ENCODE results near the gene CC2D2A.

The CC2D2A gene

GRCh38 chr4:15495621-15496020, 25.9 kb downstream of the CC2D2A start:
- H3K79me1 ChIP-seq (replicated peaks; ENCODE audit: low read length, poor library complexity, severe bottlenecking) = peaks cover 17% of the 10 kb centered on the region
- peaks cover 4 to 9% of the 10 kb centered on the region in 2 experiments for H3K36me3 ChIP-seq (ENCODE audit: control insufficient read depth in 1 of 2, insufficient read depth in 2 of 2, low read depth in 1 of 2, low read length in 2 of 2)
- H3K14ac ChIP-seq (ENCODE audit: low read length in 2 of 2) = no peak overlapping the region
- no peak for DNase-seq
- no peak overlapping the region for H3K18ac ChIP-seq (ENCODE audit: low read depth in 1 of 2, low read length in 2 of 2)
- no peak overlapping the region for H2BK5ac ChIP-seq (ENCODE audit: low read depth, low read length, poor library complexity, severe bottlenecking)
- no peaks in the 10 kb centered on the region for H3K27me3 ChIP-seq (ENCODE audit: control insufficient read depth in 1 of 2, insufficient read depth in 1 of 2, low read length in 2 of 2)
- H4K91ac ChIP-seq (ENCODE audit: low read length) = no peak overlapping the region
- H3K27ac ChIP-seq (ENCODE audit: low read length, poor library complexity, severe bottlenecking) = no peak overlapping the region
- no peak overlapping the region for H3K4me2 ChIP-seq (ENCODE audit: low read length, poor library complexity, severe bottlenecking)
- no peak overlapping the region for H3K4me3 ChIP-seq (ENCODE audit: insufficient read depth in 1 of 2, low read depth in 1 of 2, low read length in 2 of 2)
- H3K4ac ChIP-seq (ENCODE audit: low read depth in 1 of 2, low read length in 2 of 2) = no peak overlapping the region
- H2BK12ac ChIP-seq (ENCODE audit: low read length in 2 of 2) = no peak overlapping the region
- H2AFZ ChIP-seq (ENCODE audit: low read depth, low read length) = no peak overlapping the region
- peaks cover 2% of the 10 kb centered on the region for H3K4me1 ChIP-seq (ENCODE audit: control insufficient read depth, insufficient read depth, low read depth, low read length)
- no peak overlapping the region for H3K9ac ChIP-seq (ENCODE audit: low read length)
- no CpG with 5 or more reads among the region's 1 CpG for WGBS
- H3K9me3 ChIP-seq (ENCODE audit: control insufficient read depth, low read length) = peaks cover 4% of the 10 kb centered on the region
- H2BK15ac ChIP-seq (ENCODE audit: low read depth, poor library complexity, severe bottlenecking) = no peak overlapping the region
- no peak overlapping the region for H2AK5ac ChIP-seq (ENCODE audit: low read length, severe bottlenecking)
- no peak overlapping the region for H2BK120ac ChIP-seq (ENCODE audit: low read depth, low read length)
- H4K8ac ChIP-seq (ENCODE audit: low read length) = no peak overlapping the region
- H3K23ac ChIP-seq (ENCODE audit: low read length in 2 of 2) = no peak overlapping the region

- no peak overlapping the region for H4K8ac ChIP-seq (ENCODE audit: low read length)
- H3K79me1 ChIP-seq (replicated peaks; ENCODE audit: low read length, poor library complexity, severe bottlenecking) = peaks cover 14% of the 10 kb centered on the region
- DNase-seq = no peak
- H2BK120ac ChIP-seq (ENCODE audit: low read depth, low read length) = no peak overlapping the region
- H3K4me2 ChIP-seq (ENCODE audit: low read length, poor library complexity, severe bottlenecking) = no peak overlapping the region
- WGBS = 90% methylated on average over 3 of the region's 3 CpGs
- peaks cover 2% of the 10 kb centered on the region for H3K4me1 ChIP-seq (ENCODE audit: control insufficient read depth, insufficient read depth, low read depth, low read length)
- H3K4ac ChIP-seq (ENCODE audit: low read depth in 1 of 2, low read length in 2 of 2) = no peak overlapping the region
- no peak overlapping the region for H2BK5ac ChIP-seq (ENCODE audit: low read depth, low read length, poor library complexity, severe bottlenecking)
- H3K27me3 ChIP-seq (ENCODE audit: control insufficient read depth in 1 of 2, insufficient read depth in 1 of 2, low read length in 2 of 2) = no peaks in the 10 kb centered on the region
- no peak overlapping the region for H3K4me3 ChIP-seq (ENCODE audit: insufficient read depth in 1 of 2, low read depth in 1 of 2, low read length in 2 of 2)
- no peak overlapping the region for H3K18ac ChIP-seq (ENCODE audit: low read depth in 1 of 2, low read length in 2 of 2)
- H3K27ac ChIP-seq (ENCODE audit: low read length, poor library complexity, severe bottlenecking) = no peak overlapping the region
- H3K36me3 ChIP-seq (ENCODE audit: control insufficient read depth in 1 of 2, insufficient read depth in 2 of 2, low read depth in 1 of 2, low read length in 2 of 2) = peaks cover 6 to 21% of the 10 kb centered on the region in 2 experiments
- H3K14ac ChIP-seq (ENCODE audit: low read length in 2 of 2) = no peak overlapping the region
- no peak overlapping the region for H2BK15ac ChIP-seq (ENCODE audit: low read depth, poor library complexity, severe bottlenecking)
- no peak overlapping the region for H3K9ac ChIP-seq (ENCODE audit: low read length)
- no peak overlapping the region for H2AFZ ChIP-seq (ENCODE audit: low read depth, low read length)
- no peak overlapping the region for H2BK12ac ChIP-seq (ENCODE audit: low read length in 2 of 2)
- H2AK5ac ChIP-seq (ENCODE audit: low read length, severe bottlenecking) = no peak overlapping the region
- H3K23ac ChIP-seq (ENCODE audit: low read length in 2 of 2) = no peak overlapping the region
- H4K91ac ChIP-seq (ENCODE audit: low read length) = no peak overlapping the region
- H3K9me3 ChIP-seq (ENCODE audit: control insufficient read depth, low read length) = peaks cover 4% of the 10 kb centered on the region
Measured at GRCh38 chr4:15498356-15498755, 28.7 kb downstream of the CC2D2A start.

- Histone ChIP-seq H4K8ac (ENCODE audit: low read length) (no peak overlapping the region), H3K9me3 (ENCODE audit: control insufficient read depth, low read length) (peaks cover 4% of the 10 kb centered on the region), H2BK12ac (ENCODE audit: low read length in 2 of 2) (no peak overlapping the region), H3K27ac (ENCODE audit: low read length, poor library complexity, severe bottlenecking) (no peak overlapping the region), H3K9ac (ENCODE audit: low read length) (no peak overlapping the region), H2BK120ac (ENCODE audit: low read depth, low read length) (no peak overlapping the region), H3K14ac (ENCODE audit: low read length in 2 of 2) (no peak overlapping the region), H3K18ac (ENCODE audit: low read depth in 1 of 2, low read length in 2 of 2) (no peak overlapping the region), H2AFZ (ENCODE audit: low read depth, low read length) (no peak overlapping the region), H3K4me2 (ENCODE audit: low read length, poor library complexity, severe bottlenecking) (no peak overlapping the region), H3K4ac (ENCODE audit: low read depth in 1 of 2, low read length in 2 of 2) (no peak overlapping the region), H4K91ac (ENCODE audit: low read length) (no peak overlapping the region), H3K36me3 (ENCODE audit: control insufficient read depth in 1 of 2, insufficient read depth in 2 of 2, low read depth in 1 of 2, low read length in 2 of 2) (peaks cover 3 to 40% of the 10 kb centered on the region in 2 experiments), H2AK5ac (ENCODE audit: low read length, severe bottlenecking) (no peak overlapping the region), H2BK15ac (ENCODE audit: low read depth, poor library complexity, severe bottlenecking) (no peak overlapping the region), H3K23ac (ENCODE audit: low read length in 2 of 2) (no peak overlapping the region), H3K27me3 (ENCODE audit: control insufficient read depth in 1 of 2, insufficient read depth in 1 of 2, low read length in 2 of 2) (no peaks in the 10 kb centered on the region), H3K4me3 (ENCODE audit: insufficient read depth in 1 of 2, low read depth in 1 of 2, low read length in 2 of 2) (no peak overlapping the region), H3K79me1 (replicated peaks; ENCODE audit: low read length, poor library complexity, severe bottlenecking) (peaks cover 10% of the 10 kb centered on the region), H3K4me1 (ENCODE audit: control insufficient read depth, insufficient read depth, low read depth, low read length) (peaks cover 2% of the 10 kb centered on the region), H2BK5ac (ENCODE audit: low read depth, low read length, poor library complexity, severe bottlenecking) (no peak overlapping the region)
- no peak for DNase-seq
- WGBS = 97% methylated on average over 4 of the region's 7 CpGs
Measured at GRCh38 chr4:15500701-15501100, 31.0 kb downstream of the CC2D2A start.

GRCh38 chr4:15501941-15502340, 32.3 kb downstream of the CC2D2A start:
- peaks cover 3 to 47% of the 10 kb centered on the region in 2 experiments for H3K36me3 ChIP-seq (ENCODE audit: control insufficient read depth in 1 of 2, insufficient read depth in 2 of 2, low read depth in 1 of 2, low read length in 2 of 2)
- peaks cover 2% of the 10 kb centered on the region for H3K4me1 ChIP-seq (ENCODE audit: control insufficient read depth, insufficient read depth, low read depth, low read length)
- H3K4me2 ChIP-seq (ENCODE audit: low read length, poor library complexity, severe bottlenecking) = no peak overlapping the region
- no peak overlapping the region for H3K4ac ChIP-seq (ENCODE audit: low read depth in 1 of 2, low read length in 2 of 2)
- H2BK120ac ChIP-seq (ENCODE audit: low read depth, low read length) = no peak overlapping the region
- no peak overlapping the region for H3K9ac ChIP-seq (ENCODE audit: low read length)
- H2AFZ ChIP-seq (ENCODE audit: low read depth, low read length) = no peak overlapping the region
- no peak overlapping the region for H4K8ac ChIP-seq (ENCODE audit: low read length)
- no peak overlapping the region for H2AK5ac ChIP-seq (ENCODE audit: low read length, severe bottlenecking)
- H2BK12ac ChIP-seq (ENCODE audit: low read length in 2 of 2) = no peak overlapping the region
- H3K4me3 ChIP-seq (ENCODE audit: insufficient read depth in 1 of 2, low read depth in 1 of 2, low read length in 2 of 2) = no peak overlapping the region
- H3K18ac ChIP-seq (ENCODE audit: low read depth in 1 of 2, low read length in 2 of 2) = no peak overlapping the region
- H3K23ac ChIP-seq (ENCODE audit: low read length in 2 of 2) = no peak overlapping the region
- no peak overlapping the region for H2BK5ac ChIP-seq (ENCODE audit: low read depth, low read length, poor library complexity, severe bottlenecking)
- peaks cover 10% of the 10 kb centered on the region for H3K79me1 ChIP-seq (replicated peaks; ENCODE audit: low read length, poor library complexity, severe bottlenecking)
- H3K14ac ChIP-seq (ENCODE audit: low read length in 2 of 2) = no peak overlapping the region
- no peak overlapping the region for H2BK15ac ChIP-seq (ENCODE audit: low read depth, poor library complexity, severe bottlenecking)
- H3K27me3 ChIP-seq (ENCODE audit: control insufficient read depth in 1 of 2, insufficient read depth in 1 of 2, low read length in 2 of 2) = no peaks in the 10 kb centered on the region
- no CpG with 5 or more reads among the region's 2 CpGs for WGBS
- no peak for DNase-seq
- H3K9me3 ChIP-seq (ENCODE audit: control insufficient read depth, low read length) = peaks cover 3% of the 10 kb centered on the region
- H4K91ac ChIP-seq (ENCODE audit: low read length) = no peak overlapping the region
- no peak overlapping the region for H3K27ac ChIP-seq (ENCODE audit: low read length, poor library complexity, severe bottlenecking)
